Measurements from ENCODE around the gene DPP3.

Gene DPP3

GRCh38 chr11:66510271-66510989 lies 30.2 kb downstream of the DPP3 start, which contains the start of gene BBS1:
BBS1 (plus strand) TSS chr11:66510635; CDS start chr11:66510660, 25 bp downstream.
- no peak for TF ChIP-seq CTCF (IDR thresholded peaks at IDR 0.05; ENCODE audit: insufficient read depth, low read length, poor library complexity, severe bottlenecking)
- Histone ChIP-seq H3K4me3 (replicated peaks; ENCODE audit: low read depth, low read length) (peak within 1 kb of the TSS; percentile 90), H3K36me3 (ENCODE audit: control insufficient read depth, insufficient read depth, low read length) (peaks cover 5% of the 10 kb centered on the region), H3K27me3 (replicated peaks; ENCODE audit: control insufficient read depth, insufficient read depth, low read length) (no peaks in the 10 kb centered on the region)
- DNase-seq (ENCODE audit: extremely low read depth, insufficient read length) = peak; percentile 82

GRCh38 chr11:66510990-66511339 lies 30.7 kb downstream of the DPP3 start:
- Histone ChIP-seq H3K36me3 (ENCODE audit: control insufficient read depth, insufficient read depth, low read length) (peaks cover 5% of the 10 kb centered on the region), H3K4me3 (replicated peaks; ENCODE audit: low read depth, low read length) (peak overlapping the region; percentile 90), H3K27me3 (replicated peaks; ENCODE audit: control insufficient read depth, insufficient read depth, low read length) (no peaks in the 10 kb centered on the region)
- TF ChIP-seq CTCF (IDR thresholded peaks at IDR 0.05; ENCODE audit: insufficient read depth, low read length, poor library complexity, severe bottlenecking) = no peak
- DNase-seq (ENCODE audit: extremely low read depth, insufficient read length) = no peak

- no peaks in the 10 kb centered on the region for H3K27me3 ChIP-seq (replicated peaks; ENCODE audit: control insufficient read depth, insufficient read depth, low read length)
- H3K36me3 ChIP-seq (ENCODE audit: control insufficient read depth, insufficient read depth, low read length) = peaks cover 14% of the 10 kb centered on the region
- no peak for TF ChIP-seq CTCF (IDR thresholded peaks at IDR 0.05; ENCODE audit: insufficient read depth, low read length, poor library complexity, severe bottlenecking)
- DNase-seq (ENCODE audit: extremely low read depth, insufficient read length) = no peak
- no peak overlapping the region for H3K4me3 ChIP-seq (replicated peaks; ENCODE audit: low read depth, low read length)
Measured at GRCh38 chr11:66523611-66524010, 43.4 kb downstream of the DPP3 start.

- DNase-seq (ENCODE audit: extremely low read depth, insufficient read length) = no peak
- Histone ChIP-seq H3K36me3 (ENCODE audit: control insufficient read depth, insufficient read depth, low read length) (peaks cover 12% of the 10 kb centered on the region), H3K27me3 (replicated peaks; ENCODE audit: control insufficient read depth, insufficient read depth, low read length) (no peaks in the 10 kb centered on the region), H3K4me3 (replicated peaks; ENCODE audit: low read depth, low read length) (no peak overlapping the region)
- no peak for TF ChIP-seq CTCF (IDR thresholded peaks at IDR 0.05; ENCODE audit: insufficient read depth, low read length, poor library complexity, severe bottlenecking)
Measured at GRCh38 chr11:66524304-66525040, 44.2 kb downstream of the DPP3 start.

- no peak for DNase-seq (ENCODE audit: extremely low read depth, insufficient read length)
- no peak for TF ChIP-seq CTCF (IDR thresholded peaks at IDR 0.05; ENCODE audit: insufficient read depth, low read length, poor library complexity, severe bottlenecking)
- H3K36me3 ChIP-seq (ENCODE audit: control insufficient read depth, insufficient read depth, low read length) = peaks cover 2% of the 10 kb centered on the region
- H3K27me3 ChIP-seq (replicated peaks; ENCODE audit: control insufficient read depth, insufficient read depth, low read length) = no peaks in the 10 kb centered on the region
- no peak overlapping the region for H3K4me3 ChIP-seq (replicated peaks; ENCODE audit: low read depth, low read length)
Measured at GRCh38 chr11:66529069-66529468, 48.8 kb downstream of the DPP3 start.

Data from GM06990 (cell line).